ENCODE measurements around the gene KRCC1. TPM values are rescaled to one million over a fixed set of nuclear protein-coding genes. Genes with fewer than 3 reads are reported as not detected.

The KRCC1 gene
- total and polyA plus RNA-seq, 7 donors, result 10.8 to 44.4 (median 20.1) TPM

GRCh38 chr2:88097891-88098557 lies 42.4 kb upstream of the KRCC1 start:
- no peaks in the 10 kb centered on the region for H3K27me3 ChIP-seq (ENCODE audit: insufficient read depth in 3 of 3, low read length in 2 of 3)
- H3K36me3 ChIP-seq (ENCODE audit: insufficient read depth in 1 of 2, low read depth in 1 of 2), result peaks cover 2 to 69% of the 10 kb centered on the region in 2 donors
- 50 to 68% (median 55%) methylated on average over 4 of the region's 4 CpGs for WGBS, 3 donors
- no peak overlapping the region for H3K27ac ChIP-seq
- no peak for ATAC-seq
- no peaks in the 10 kb centered on the region for H3K9me3 ChIP-seq
- intact Hi-C loops (cut with DNase I), result loop anchor here in 1 of 2 donors (5.0 kb wide), 1 partner anchor 41 kb away; the partner anchor contains the start of gene KRCC1
- peaks cover 11% of the 10 kb centered on the region for H3K4me1 ChIP-seq
- TF ChIP-seq, protein P1, sequence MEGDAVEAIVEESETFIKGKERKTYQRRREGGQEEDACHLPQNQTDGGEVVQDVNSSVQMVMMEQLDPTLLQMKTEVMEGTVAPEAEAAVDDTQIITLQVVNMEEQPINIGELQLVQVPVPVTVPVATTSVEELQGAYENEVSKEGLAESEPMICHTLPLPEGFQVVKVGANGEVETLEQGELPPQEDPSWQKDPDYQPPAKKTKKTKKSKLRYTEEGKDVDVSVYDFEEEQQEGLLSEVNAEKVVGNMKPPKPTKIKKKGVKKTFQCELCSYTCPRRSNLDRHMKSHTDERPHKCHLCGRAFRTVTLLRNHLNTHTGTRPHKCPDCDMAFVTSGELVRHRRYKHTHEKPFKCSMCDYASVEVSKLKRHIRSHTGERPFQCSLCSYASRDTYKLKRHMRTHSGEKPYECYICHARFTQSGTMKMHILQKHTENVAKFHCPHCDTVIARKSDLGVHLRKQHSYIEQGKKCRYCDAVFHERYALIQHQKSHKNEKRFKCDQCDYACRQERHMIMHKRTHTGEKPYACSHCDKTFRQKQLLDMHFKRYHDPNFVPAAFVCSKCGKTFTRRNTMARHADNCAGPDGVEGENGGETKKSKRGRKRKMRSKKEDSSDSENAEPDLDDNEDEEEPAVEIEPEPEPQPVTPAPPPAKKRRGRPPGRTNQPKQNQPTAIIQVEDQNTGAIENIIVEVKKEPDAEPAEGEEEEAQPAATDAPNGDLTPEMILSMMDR (IDR thresholded peaks at IDR 0.05), result no peak
- DNase-seq, result no peak
- H3K4me3 ChIP-seq, result no peak overlapping the region

DNA sequence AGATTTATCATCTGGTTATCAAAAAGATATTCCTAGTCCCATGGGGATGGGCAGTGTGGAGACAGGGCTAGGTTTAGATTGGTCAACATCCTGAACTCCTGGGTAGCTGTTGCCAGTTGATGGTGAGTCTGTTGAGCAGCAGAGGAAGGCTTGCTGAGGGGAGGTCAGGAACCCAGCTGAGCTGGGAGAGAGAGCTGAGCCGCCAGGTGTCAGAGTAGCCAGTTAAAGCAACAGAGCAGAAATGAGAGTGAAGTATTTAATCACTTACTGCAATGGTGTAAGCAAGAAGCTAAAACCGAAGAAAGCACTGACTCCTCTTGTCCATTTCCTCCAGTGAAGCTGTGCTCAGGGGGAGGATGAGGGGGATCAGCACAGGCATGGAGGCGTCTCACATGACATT lies 41.6 kb upstream of the KRCC1 start:
- Histone ChIP-seq H3K27ac (peak overlapping the region; percentile 58), H3K4me3 (no peak overlapping the region), H3K36me3 (ENCODE audit: insufficient read depth in 1 of 2, low read depth in 1 of 2) (peaks cover 6 to 68% of the 10 kb centered on the region in 2 donors), H3K9me3 (no peaks in the 10 kb centered on the region), H3K27me3 (ENCODE audit: insufficient read depth in 3 of 3, low read length in 2 of 3) (no peaks in the 10 kb centered on the region), H3K4me1 (peaks cover 8% of the 10 kb centered on the region)
- intact Hi-C loops (cut with DNase I), result loop anchor here in 1 of 2 donors (5.0 kb wide), 1 partner anchor 40 kb away; the partner anchor contains the start of gene KRCC1
- DNase-seq (no peak), ATAC-seq (no peak)
- WGBS, 3 donors, result 61 to 81% (median 66%) methylated on average over 3 of the region's 3 CpGs
- TF ChIP-seq, protein P1 (IDR thresholded peaks at IDR 0.05), result no peak

GRCh38 chr2:88096708-88097107 lies 41.1 kb upstream of the KRCC1 start:
- Histone ChIP-seq H3K36me3 (ENCODE audit: insufficient read depth in 1 of 2, low read depth in 1 of 2) (peaks cover 6 to 71% of the 10 kb centered on the region in 2 donors), H3K9me3 (no peaks in the 10 kb centered on the region), H3K4me3 (no peak overlapping the region), H3K27ac (peak overlapping the region; percentile 58), H3K4me1 (peaks cover 8% of the 10 kb centered on the region), H3K27me3 (ENCODE audit: insufficient read depth in 3 of 3, low read length in 2 of 3) (no peaks in the 10 kb centered on the region)
- intact Hi-C loops (cut with DNase I), result loop anchor here in 1 of 2 donors (5.0 kb wide), 1 partner anchor 39 kb away; the partner anchor contains the start of gene KRCC1
- DNase-seq (no peak), ATAC-seq (no peak)
- WGBS, 3 donors, result 68 to 87% (median 86%) methylated on average over 5 of the region's 5 CpGs
- TF ChIP-seq, protein P1 (IDR thresholded peaks at IDR 0.05), result no peak

DNA sequence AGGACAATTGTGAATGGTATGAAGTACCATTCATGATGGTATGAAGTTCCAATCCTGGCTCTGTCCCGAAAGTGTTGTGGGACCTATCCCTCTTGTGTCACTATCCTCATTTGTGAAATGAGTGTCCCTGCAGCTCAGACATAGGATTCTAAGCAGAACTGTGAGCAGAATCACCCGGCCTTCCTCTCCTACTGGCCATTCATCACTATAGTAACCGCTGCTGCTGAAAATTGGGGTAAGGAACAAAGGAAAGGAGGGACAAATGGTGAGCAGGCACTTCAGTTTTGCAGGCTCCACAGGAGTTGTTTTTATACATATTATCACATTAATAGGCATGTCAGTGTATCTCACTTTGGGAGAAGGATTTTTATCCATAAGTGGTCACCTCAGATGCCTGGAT lies 39.4 kb upstream of the KRCC1 start:
- WGBS, 3 donors, result 86 to 88% (median 86%) methylated on average over 3 of the region's 3 CpGs
- H3K36me3 ChIP-seq (ENCODE audit: insufficient read depth in 1 of 2, low read depth in 1 of 2), result peaks cover 6 to 88% of the 10 kb centered on the region in 2 donors
- DNase-seq (no peak), ATAC-seq (no peak)
- TF ChIP-seq, protein P1 (IDR thresholded peaks at IDR 0.05), result no peak
- intact Hi-C loops (cut with DNase I), result loop anchor here in 1 of 2 donors (5.0 kb wide), 1 partner anchor 38 kb away; the partner anchor contains the start of gene KRCC1
- no peak overlapping the region for H3K27ac ChIP-seq
- no peaks in the 10 kb centered on the region for H3K9me3 ChIP-seq
- H3K4me1 ChIP-seq, result no peaks in the 10 kb centered on the region
- no peak overlapping the region for H3K4me3 ChIP-seq
- no peaks in the 10 kb centered on the region for H3K27me3 ChIP-seq (ENCODE audit: insufficient read depth in 3 of 3, low read length in 2 of 3)
